Tibial nerve (tissue), 4 donors: ENCODE measurements around the gene SLC51A.

ENCODE experiments used
- EP300 ChIP-seq, 2 donors: sonication (generic); formaldehyde crosslinking; IDR thresholded peaks; one replicate each; pipeline ENCODE4 v1.6.1; 2017; ENCODE audit warnings: antibody characterized with exemption in 2 of 2, mild to moderate bottlenecking in 1 of 2
- POLR2A ChIP-seq, 2 donors: fragments of 450-650 bp; IDR thresholded peaks; one replicate each; pipeline ENCODE4 v1.6.1; 2017; ENCODE audit warnings: antibody characterized with exemption in 2 of 2, mild to moderate bottlenecking in 2 of 2, moderate library complexity in 2 of 2
- TF ChIP-seq, protein P1 (sequence below), 5 experiments: fragments of 200-600 bp in 3 of 5; fragments of 450-650 bp in 2 of 5; sonication (generic) in 3 of 5; IDR thresholded peaks; one replicate each; pipeline ENCODE4 v1.5.1; 2016 to 2019; ENCODE audit warnings: antibody characterized with exemption in 5 of 5, mild to moderate bottlenecking in 3 of 5, moderate library complexity in 2 of 5

DNA sequence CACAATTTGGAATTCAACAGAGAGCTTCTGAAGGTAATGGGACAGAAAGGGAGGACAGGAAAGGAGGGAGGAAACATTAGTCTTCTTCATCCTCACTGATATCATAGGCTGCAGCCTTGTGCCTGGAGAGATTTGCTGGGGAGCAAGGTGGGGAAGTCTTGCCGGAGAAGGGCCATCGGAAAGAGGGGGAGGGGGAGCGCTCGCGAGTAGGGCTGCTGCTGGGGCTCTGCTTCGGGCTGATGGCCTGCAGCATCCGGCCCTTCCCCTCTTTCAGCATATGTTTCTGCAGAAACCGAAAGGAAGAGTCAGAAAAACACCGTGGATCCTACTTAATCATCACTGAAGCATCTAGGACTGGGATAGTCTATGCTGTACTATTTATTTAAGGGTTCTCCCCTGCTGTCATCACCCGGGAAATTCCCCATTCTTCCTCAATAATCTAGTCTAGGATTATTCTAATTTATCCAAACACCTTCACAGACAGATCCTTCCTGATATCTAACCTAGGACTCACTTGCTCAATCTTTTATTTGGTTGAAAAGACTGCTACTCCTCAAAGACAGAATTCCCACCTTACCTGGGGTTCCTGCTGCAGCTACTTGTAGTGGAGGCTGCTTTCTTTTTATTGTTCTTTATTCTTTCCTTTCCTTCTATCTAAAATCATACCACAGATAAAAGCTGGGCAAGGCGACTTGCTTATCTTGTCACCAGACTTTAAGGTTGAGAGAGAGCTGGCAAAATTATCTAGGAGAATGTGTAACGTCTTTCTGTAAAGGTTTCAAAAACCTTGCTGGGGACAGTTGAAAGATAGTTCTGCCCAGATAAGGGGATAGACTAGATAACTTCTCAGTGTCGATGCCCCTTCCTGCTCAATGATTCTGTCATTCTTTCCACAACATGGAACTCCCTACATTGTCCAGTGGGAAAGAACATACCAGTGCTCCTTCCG is 22.6 kb downstream of the SLC51A start:
- TF ChIP-seq, protein P1, sequence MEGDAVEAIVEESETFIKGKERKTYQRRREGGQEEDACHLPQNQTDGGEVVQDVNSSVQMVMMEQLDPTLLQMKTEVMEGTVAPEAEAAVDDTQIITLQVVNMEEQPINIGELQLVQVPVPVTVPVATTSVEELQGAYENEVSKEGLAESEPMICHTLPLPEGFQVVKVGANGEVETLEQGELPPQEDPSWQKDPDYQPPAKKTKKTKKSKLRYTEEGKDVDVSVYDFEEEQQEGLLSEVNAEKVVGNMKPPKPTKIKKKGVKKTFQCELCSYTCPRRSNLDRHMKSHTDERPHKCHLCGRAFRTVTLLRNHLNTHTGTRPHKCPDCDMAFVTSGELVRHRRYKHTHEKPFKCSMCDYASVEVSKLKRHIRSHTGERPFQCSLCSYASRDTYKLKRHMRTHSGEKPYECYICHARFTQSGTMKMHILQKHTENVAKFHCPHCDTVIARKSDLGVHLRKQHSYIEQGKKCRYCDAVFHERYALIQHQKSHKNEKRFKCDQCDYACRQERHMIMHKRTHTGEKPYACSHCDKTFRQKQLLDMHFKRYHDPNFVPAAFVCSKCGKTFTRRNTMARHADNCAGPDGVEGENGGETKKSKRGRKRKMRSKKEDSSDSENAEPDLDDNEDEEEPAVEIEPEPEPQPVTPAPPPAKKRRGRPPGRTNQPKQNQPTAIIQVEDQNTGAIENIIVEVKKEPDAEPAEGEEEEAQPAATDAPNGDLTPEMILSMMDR (IDR thresholded peaks at IDR 0.05): no peak
- no peak for TF ChIP-seq POLR2A (IDR thresholded peaks at IDR 0.05)
- TF ChIP-seq EP300 (IDR thresholded peaks at IDR 0.05): no peak
